Transverse colon (tissue), 4 donors: ENCODE results near the gene PIF1. TPM values are rescaled to one million over a fixed set of nuclear protein-coding genes. Genes with fewer than 3 reads are reported as not detected.

ENCODE experiments used
- DNase-seq: peaks from one replicate; pipeline ENCODE4 v3.0.0-alpha.2; 2019
- H3K27ac ChIP-seq, 4 donors: fragments of 200-600 bp; sonication (generic); 2 replicates each; pipeline ENCODE4 v1.5.1; 2016 to 2018; ENCODE audit warnings: inconsistent platforms in 4 of 4
- H3K27me3 ChIP-seq: fragments of 200-600 bp; sonication (generic); 2 replicates; pipeline ENCODE4 v1.5.1; 2017; ENCODE audit warnings: inconsistent platforms
- H3K36me3 ChIP-seq, 4 donors: fragments of 200-600 bp; sonication (generic); 2 replicates each; pipeline ENCODE4 v1.5.1; 2017 to 2019; ENCODE audit warnings: inconsistent platforms in 4 of 4
- H3K4me1 ChIP-seq, 4 donors: fragments of 200-600 bp; sonication (generic); 2 replicates each; pipeline ENCODE4 v1.5.1; 2017 to 2020; ENCODE audit warnings: inconsistent platforms in 4 of 4
- H3K4me3 ChIP-seq, 4 donors: fragments of 200-600 bp; sonication (generic); 1 replicate in 1 of 4; 2 replicates in 3 of 4; pipeline versions ENCODE4 v1.5.1 to v1.6.1; 2017 to 2019; ENCODE audit warnings: inconsistent platforms in 4 of 4
- H3K9me3 ChIP-seq, 2 donors: fragments of 200-600 bp; sonication (generic); 2 replicates each; pipeline ENCODE4 v1.5.1; 2017 to 2019; ENCODE audit warnings: inconsistent platforms in 2 of 2
- EP300 ChIP-seq: sonication (generic); formaldehyde crosslinking; IDR thresholded peaks from one replicate; pipeline ENCODE4 v1.6.1; 2017; ENCODE audit warnings: antibody characterized with exemption, low read depth
- POLR2A ChIP-seq: fragments of 450-650 bp; IDR thresholded peaks from one replicate; pipeline ENCODE4 v1.6.1; 2016; ENCODE audit warnings: antibody characterized with exemption, mild to moderate bottlenecking, moderate library complexity
- POLR2AphosphoS5 ChIP-seq, 3 donors: sonication (generic); formaldehyde crosslinking; IDR thresholded peaks; one replicate each; pipeline ENCODE4 v1.6.1; 2016; ENCODE audit warnings: antibody characterized with exemption in 3 of 3
- WGBS, 2 donors: methylation state at CpG; one replicate each; pipeline ENCODE4 v1.1.5; 2018; ENCODE audit warnings: low coverage in 1 of 2; 5-methylcytosine and 5-hydroxymethylcytosine counted together
- in situ Hi-C, 4 donors: fragments of 200-750 bp; cut with MboI; loops; one replicate each; pipeline versions ENCODE4 v1.15.0 to v1.15.1; 2017; ENCODE audit warnings: low sequenced_read_pairs in 3 of 4, low pct_ligation_motif_present in 1 of 4, low pct_unique_long_range_greater_than_20kb in 1 of 4
- intact Hi-C: fragments of 100-400 bp; cut with DNase I; formaldehyde crosslinking; loops from one replicate; pipeline ENCODE4 v1.15.1; 2023; ENCODE audit warnings: low total_unique reads
- total RNA-seq, 4 donors: library from RNA; depleted of rRNA; stranded (reverse); fragments of >200 nt; gene quantifications; one replicate each; pipeline ENCODE4 v1.1.0, GENCODE V29; 2016
- TF ChIP-seq, protein P1 (sequence below), 5 experiments: fragments of 200-600 bp in 3 of 5; fragments of 450-650 bp in 2 of 5; sonication (generic) in 3 of 5; IDR thresholded peaks; 1 replicate in 2 of 5; 2 replicates in 3 of 5; pipeline ENCODE4 v1.5.1; 2016 to 2017; ENCODE audit warnings: antibody characterized with exemption in 5 of 5, inconsistent platforms in 3 of 5, mild to moderate bottlenecking in 2 of 5, moderate library complexity in 1 of 5

Gene PIF1
- total RNA-seq, 4 donors from 2014 or later, result 1.1 to 49.8 (median 2.3) TPM

DNA sequence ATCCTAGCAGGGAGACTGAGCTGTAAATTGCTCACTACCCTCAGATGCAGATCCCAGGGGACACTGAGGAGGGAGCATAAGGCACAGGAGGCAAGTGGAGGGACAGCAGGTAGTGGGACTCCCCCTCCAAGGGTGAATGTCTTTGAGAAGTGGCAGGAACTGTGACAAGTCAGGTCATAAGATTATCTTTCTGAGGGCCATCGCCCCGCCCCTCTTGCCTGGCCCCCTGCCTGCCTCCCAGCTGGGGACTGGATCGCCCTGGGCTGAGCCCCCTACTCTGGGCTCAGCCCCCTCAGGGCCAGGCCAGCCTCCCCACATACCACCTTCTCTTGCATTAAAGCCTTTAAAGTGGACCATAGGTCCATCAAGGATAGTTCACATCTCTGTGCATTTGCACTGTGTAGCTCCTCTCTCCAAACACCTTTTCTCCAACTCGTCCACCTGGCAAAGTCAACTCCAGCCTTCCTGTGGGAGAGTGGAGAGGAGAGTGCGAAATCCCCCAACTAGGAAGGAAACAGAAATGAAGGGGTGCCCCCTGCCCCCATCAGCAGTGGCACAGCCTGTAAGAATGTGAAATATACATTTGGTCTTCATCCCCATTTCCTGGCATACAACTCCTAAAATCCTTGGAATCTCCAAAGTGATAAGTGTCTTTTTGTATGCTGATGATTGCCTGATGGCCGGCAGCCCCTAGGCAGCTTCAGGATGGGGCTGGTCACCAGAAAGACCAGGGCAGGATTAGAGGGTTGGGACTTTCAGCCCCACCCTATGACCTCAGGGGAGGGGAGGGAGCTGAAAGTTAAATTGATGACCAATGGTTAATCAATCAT, 14.7 kb downstream of the PIF1 start:
- Histone ChIP-seq H3K4me1 (peaks cover 0 to 12% (median 6%) of the 10 kb centered on the region in 4 donors), H3K9me3 (no peaks in the 10 kb centered on the region), H3K36me3 (no peaks in the 10 kb centered on the region), H3K27ac (peak overlapping the region in 3 of 4 donors; percentile 68 to 90 (median 80)), H3K4me3 (no peak overlapping the region), H3K27me3 (no peaks in the 10 kb centered on the region)
- 84% methylated on average over 6 of the region's 6 CpGs; no CpG with 5 or more reads in 1 of the 2 donors for WGBS, 2 donors
- in situ Hi-C loops (loop anchor here in 1 of 4 donors (5.0 kb wide), 1 partner anchor 78 kb away; no protein-coding TSS in a partner anchor), intact Hi-C loops (no loop called here)
- TF ChIP-seq, protein P1, sequence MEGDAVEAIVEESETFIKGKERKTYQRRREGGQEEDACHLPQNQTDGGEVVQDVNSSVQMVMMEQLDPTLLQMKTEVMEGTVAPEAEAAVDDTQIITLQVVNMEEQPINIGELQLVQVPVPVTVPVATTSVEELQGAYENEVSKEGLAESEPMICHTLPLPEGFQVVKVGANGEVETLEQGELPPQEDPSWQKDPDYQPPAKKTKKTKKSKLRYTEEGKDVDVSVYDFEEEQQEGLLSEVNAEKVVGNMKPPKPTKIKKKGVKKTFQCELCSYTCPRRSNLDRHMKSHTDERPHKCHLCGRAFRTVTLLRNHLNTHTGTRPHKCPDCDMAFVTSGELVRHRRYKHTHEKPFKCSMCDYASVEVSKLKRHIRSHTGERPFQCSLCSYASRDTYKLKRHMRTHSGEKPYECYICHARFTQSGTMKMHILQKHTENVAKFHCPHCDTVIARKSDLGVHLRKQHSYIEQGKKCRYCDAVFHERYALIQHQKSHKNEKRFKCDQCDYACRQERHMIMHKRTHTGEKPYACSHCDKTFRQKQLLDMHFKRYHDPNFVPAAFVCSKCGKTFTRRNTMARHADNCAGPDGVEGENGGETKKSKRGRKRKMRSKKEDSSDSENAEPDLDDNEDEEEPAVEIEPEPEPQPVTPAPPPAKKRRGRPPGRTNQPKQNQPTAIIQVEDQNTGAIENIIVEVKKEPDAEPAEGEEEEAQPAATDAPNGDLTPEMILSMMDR (IDR thresholded peaks at IDR 0.05), result no peak
- TF ChIP-seq POLR2AphosphoS5 (IDR thresholded peaks at IDR 0.05) (no peak), POLR2A (no peak), EP300 (no peak)
- no peak for DNase-seq

DNA sequence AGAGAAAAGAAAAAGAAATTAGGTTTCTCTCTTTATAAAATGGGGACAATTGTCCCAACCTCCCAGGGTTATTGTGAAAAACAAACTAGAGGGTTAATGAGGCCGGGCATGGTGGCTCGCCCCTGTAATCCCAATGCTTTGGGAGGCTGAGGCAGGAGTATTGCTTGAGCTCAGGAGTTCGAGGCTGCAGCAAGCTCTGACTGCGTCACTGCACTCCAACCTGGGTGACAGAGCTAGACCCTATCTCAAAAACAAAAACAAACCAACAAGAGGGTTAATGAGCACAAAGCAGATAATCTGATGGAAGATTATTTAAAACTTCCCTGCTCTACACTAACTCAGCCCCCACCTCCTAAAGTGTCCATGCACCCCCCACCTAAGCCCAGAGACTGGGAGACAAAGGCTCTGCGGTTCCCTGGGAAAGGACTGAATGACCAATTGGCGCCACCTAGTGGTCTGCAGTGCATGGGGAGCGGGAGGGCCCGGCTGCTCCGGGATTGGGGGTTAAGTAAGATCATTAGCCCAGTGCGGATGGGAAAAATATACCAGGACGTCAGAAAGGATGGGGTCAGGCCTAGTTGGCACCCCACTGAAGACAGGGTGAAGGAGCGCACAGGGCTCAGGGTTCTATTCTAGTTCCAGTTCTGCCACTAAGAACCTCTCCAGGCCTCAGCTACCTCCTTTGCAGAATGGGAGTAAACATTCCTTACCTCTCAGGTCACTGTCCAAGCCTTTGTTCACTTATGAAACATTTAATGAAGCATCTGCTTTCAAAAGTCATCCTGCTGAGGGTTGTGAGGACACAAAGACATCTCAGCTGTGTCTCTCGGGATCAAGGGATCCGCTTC, 15.6 kb downstream of the PIF1 start:
- in situ Hi-C loops (loop anchor here (5.0 to 10.0 kb wide), 3 partner anchors 65 to 78 kb away; no protein-coding TSS in a partner anchor), intact Hi-C loops (loop anchor here (2.0 kb wide), 1 partner anchor 69 kb away; no protein-coding TSS in a partner anchor)
- 32 to 38% methylated on average over 5 to 14 of the region's 14 CpGs for WGBS, 2 donors

DNA sequence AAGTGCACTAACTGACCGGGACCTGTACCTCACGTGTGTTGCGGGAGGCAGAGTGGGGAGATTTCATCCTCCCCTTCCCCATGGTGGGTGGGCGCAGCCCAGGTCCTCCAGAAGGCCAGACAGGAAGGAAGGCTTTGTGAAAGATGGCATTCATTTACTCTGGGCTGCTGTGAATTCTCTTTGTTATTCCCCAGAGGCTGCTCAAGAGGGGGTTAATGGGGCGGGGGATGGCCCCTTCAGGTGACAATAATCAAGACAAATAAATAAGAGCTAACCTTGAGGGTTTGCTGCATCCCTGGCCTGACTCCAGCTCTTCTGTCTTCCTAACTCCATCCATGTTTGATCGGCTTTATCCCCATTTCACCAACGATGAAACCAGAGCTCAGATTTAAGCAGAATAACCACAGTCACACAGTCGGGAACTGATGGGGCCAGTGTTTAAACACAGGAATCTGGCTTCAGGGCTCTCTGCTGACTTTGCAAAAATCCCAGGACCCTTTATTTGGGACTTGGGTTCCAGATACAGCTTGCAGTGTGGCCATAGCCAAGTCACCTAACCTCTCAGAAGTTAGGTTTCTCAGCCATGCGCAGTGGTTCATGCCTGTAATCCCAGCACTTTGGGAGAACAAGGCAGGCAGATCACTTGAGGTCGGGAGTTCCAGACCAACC, 16.5 kb downstream of the PIF1 start:
- WGBS, 2 donors, result 80 to 82% methylated on average over 4 to 10 of the region's 10 CpGs
- H3K9me3 ChIP-seq, result no peaks in the 10 kb centered on the region
- no peaks in the 10 kb centered on the region for H3K36me3 ChIP-seq
- intact Hi-C loops (loop anchor here (2.0 kb wide), 1 partner anchor 68 kb away; no protein-coding TSS in a partner anchor), in situ Hi-C loops (loop anchor here in 3 of 4 donors (10.0 kb wide), 2 partner anchors 64 to 74 kb away; no protein-coding TSS in a partner anchor)
- no peak for DNase-seq
- no peaks in the 10 kb centered on the region for H3K27me3 ChIP-seq
- peak overlapping the region; percentile 68 to 90 (median 74) for H3K27ac ChIP-seq
- TF ChIP-seq POLR2AphosphoS5 (IDR thresholded peaks at IDR 0.05), result no peak
- TF ChIP-seq, protein P1 (IDR thresholded peaks at IDR 0.05), result no peak
- TF ChIP-seq EP300, result no peak
- TF ChIP-seq POLR2A, result no peak
- H3K4me1 ChIP-seq, result peaks cover 0 to 12% (median 6%) of the 10 kb centered on the region in 4 donors
- no peak overlapping the region for H3K4me3 ChIP-seq

More for the DNA sequence above, 15.6 kb downstream of the PIF1 start:
- TF ChIP-seq EP300 (no peak), POLR2A (no peak), POLR2AphosphoS5 (IDR thresholded peaks at IDR 0.05) (no peak)
- TF ChIP-seq, protein P1 (IDR thresholded peaks at IDR 0.05), result peak; percentile 85 to 94 (median 92)
- no peak overlapping the region for H3K4me3 ChIP-seq
- H3K36me3 ChIP-seq, result no peaks in the 10 kb centered on the region
- peaks cover 0 to 12% (median 6%) of the 10 kb centered on the region in 4 donors for H3K4me1 ChIP-seq
- no peaks in the 10 kb centered on the region for H3K9me3 ChIP-seq
- peak overlapping the region; percentile 68 to 90 (median 74) for H3K27ac ChIP-seq
- DNase-seq, result peak; percentile 83
- no peaks in the 10 kb centered on the region for H3K27me3 ChIP-seq
